ENCODE data around the gene SRSF4. TPM values are rescaled to one million over a fixed set of nuclear protein-coding genes. Genes with fewer than 3 reads are reported as not detected.

The SRSF4 gene
- total and polyA plus RNA-seq, 10 of the 15 experiments (the other 5 are each of a cell fraction or from before 2014, with no cell fraction given) = 17.2 to 107 (median 78.6) TPM

- TF ChIP-seq MXI1 (IDR thresholded peaks at IDR 0.05; ENCODE audit: low read depth, low read length) (no peak), ZBED1 (IDR thresholded peaks at IDR 0.05; ENCODE audit: borderline replicate concordance) (no peak), PAX8 (IDR thresholded peaks at IDR 0.05) (no peak), RUNX3 (IDR thresholded peaks at IDR 0.05; ENCODE audit: low read length) (peak; percentile 46; the same call in 1 of the 2 replicates), IRF3 (IDR thresholded peaks at IDR 0.05) (no peak), SUZ12 (IDR thresholded peaks at IDR 0.05; ENCODE audit: unreplicated experiment) (no peak), FOXK2 (IDR thresholded peaks at IDR 0.05) (no peak), ZBTB4 (CRISPR knock-in tag; IDR thresholded peaks at IDR 0.05) (no peak), KDM1A (IDR thresholded peaks at IDR 0.05; ENCODE audit: borderline replicate concordance) (no peak), PKNOX1 (IDR thresholded peaks at IDR 0.05) (0 out of 2 replicates have a peak, but pooled peaks have one; percentile 25), CHD1 (IDR thresholded peaks at IDR 0.05; ENCODE audit: low read depth, low read length) (no peak), ZNF622 (IDR thresholded peaks at IDR 0.05) (no peak), CEBPZ (IDR thresholded peaks at IDR 0.05; ENCODE audit: low read depth, low read length) (no peak), NRF1 (conservative IDR thresholded peaks at IDR 0.05; ENCODE audit: low read depth, low read length) (no peak), IRF4 (IDR thresholded peaks at IDR 0.05; ENCODE audit: low read depth, low read length) (no peak), EP300 (IDR thresholded peaks at IDR 0.05; ENCODE audit: borderline replicate concordance in 1 of 2, control insufficient read depth in 1 of 2, low read depth in 2 of 2, low read length in 2 of 2) (no peak), ATF3 (IDR thresholded peaks at IDR 0.05; ENCODE audit: borderline replicate concordance, extremely low read depth, low read depth, low read length) (no peak), FOS (IDR thresholded peaks at IDR 0.05; ENCODE audit: borderline replicate concordance, extremely low read depth, insufficient read length) (no peak), ETV6 (conservative IDR thresholded peaks at IDR 0.05 in 1 of 2, IDR thresholded peaks at IDR 0.05 in 1 of 2; ENCODE audit: borderline replicate concordance in 1 of 2, low read depth in 1 of 2) (no peak), SMARCA5 (IDR thresholded peaks at IDR 0.05) (0 out of 2 replicates have a peak, but pooled peaks have one; percentile 23)
These were observed 21.1 kb upstream of the SRSF4 start (continued) for GRCh38 chr1:29202584-29203340.

All from GM12878 (cell line).